Ovary (tissue), 10 donors: Measurements from ENCODE around the gene NHLH1. TPM values are rescaled to one million over a fixed set of nuclear protein-coding genes. Genes with fewer than 3 reads are reported as not detected.

Experiments
- DNase-seq, 5 donors: peaks; one replicate each; pipeline ENCODE4 v3.0.0-alpha.2; 2019 to 2020
- H3K27ac ChIP-seq, 2 donors: fragments of 200-600 bp; one replicate each; pipeline versions ENCODE4 v1.5.1 to v1.8.0; 2019 to 2022
- H3K27me3 ChIP-seq: fragments of 200-600 bp; one replicate; pipeline ENCODE4 v1.8.0; 2022
- H3K36me3 ChIP-seq: fragments of 200-600 bp; sonication (generic); one replicate; pipeline ENCODE4 v1.5.1; 2019
- H3K4me1 ChIP-seq: one replicate; pipeline ENCODE4 v1.8.1; 2013; ENCODE audit warnings: mild to moderate bottlenecking, moderate library complexity; ENCODE audit not compliant: insufficient read depth
- H3K4me3 ChIP-seq: fragments of 200-600 bp; sonication (generic); one replicate; pipeline ENCODE4 v1.5.1; 2017
- H3K9me3 ChIP-seq, 2 donors: fragments of 200-600 bp in 1 of 2; sonication (generic) in 1 of 2; one replicate each; pipeline versions ENCODE4 v1.5.1 to v1.8.1; 2013 to 2019; ENCODE audit warnings: mild to moderate bottlenecking in 1 of 2, moderate library complexity in 1 of 2
- EP300 ChIP-seq: sonication (generic); formaldehyde crosslinking; IDR thresholded peaks from one replicate; pipeline ENCODE4 v1.6.1; 2017; ENCODE audit warnings: antibody characterized with exemption
- POLR2A ChIP-seq: fragments of 450-650 bp; IDR thresholded peaks from one replicate; pipeline ENCODE4 v1.6.1; 2017; ENCODE audit warnings: antibody characterized with exemption, mild to moderate bottlenecking, moderate library complexity
- WGBS, 3 donors: extraction: QIAGEN DNeasy Blood & Tissue Kit in 1 of 3; methylation state at CpG; one replicate each; pipeline versions ENCODE4 v1.1.5 to v1.1.7; 2013 to 2017; 5-methylcytosine and 5-hydroxymethylcytosine counted together
- intact Hi-C, 4 donors: fragments of 100-400 bp; cut with DNase I; formaldehyde crosslinking; loops; one replicate each; pipeline versions ENCODE4 v1.11.0 to v1.15.1; 2022 to 2023
- long read RNA-seq, 3 donors: library from polyadenylated mRNA in 2 of 3; unstranded in 2 of 3; transcript quantifications; one replicate each; pipeline ENCODE4 v2.0.0 and lab custom pipeline, GENCODE V29; 2021 to 2026
- polyA plus RNA-seq, 2 donors: library from polyadenylated mRNA; stranded (reverse); fragments of 200-250 nt in 1 of 2; fragments of 350-450 nt in 1 of 2; fragmentation: Illumina TruSeq in 1 of 2; extraction: RNeasy Lipid Tissue Mini Kit (QIAGEN cat#74804) in 1 of 2; gene quantifications; one replicate each; pipeline ENCODE4 v1.2.3, GENCODE V29; 2013 to 2014
- total RNA-seq, 7 donors: library from RNA; depleted of rRNA in 2 of 7; stranded (reverse); fragments of >200 nt in 2 of 7; fragmentation: NEBNext Ultra II Directional in 3 of 7; extraction: Animal tissue kit (Norgen Biotek cat#: 25700) in 3 of 7; gene quantifications; one replicate each; pipeline versions ENCODE4 v1.1.0 to v1.2.4, GENCODE V29; 2016 to 2023
- TF ChIP-seq, protein P1 (sequence below), 3 donors: fragments of 450-650 bp in 2 of 3; fragments of 200-600 bp in 1 of 3; IDR thresholded peaks; one replicate each; pipeline versions ENCODE4 v1.5.1 to v1.8.0; 2016 to 2022; ENCODE audit warnings: antibody characterized with exemption in 3 of 3, mild to moderate bottlenecking in 1 of 3
- donor health status: DM: no; HTN: no; CAD: no; lungs with moderate emphysema.
- donor health status: DM: no; HTN: no; CAD: no.
- donor health status: Bipolar disorder and iron deficiency.
- donor health status: DM: yes; HTN: yes; CAD: no.
- donor health status: DM: no; HTN: no; CAD: no.
- donor health status: DM: yes; HTN: yes; CAD: no.

Gene NHLH1
- total RNA-seq (under 1 TPM in 3 of 7 donors, not detected in 4; 0.08 to 0.20 (median 0.10) TPM), polyA plus RNA-seq (under 1 TPM; 0.02 to 0.08 TPM)
- long read RNA-seq, donor 1: 0 reads
- long read RNA-seq, donor 2: 0 reads
- long read RNA-seq, donor 3, partial matches to known transcripts: 1 of 1 reads
- long read RNA-seq, donor 3, other reads (novel, unspliced or antisense): 0 of 1 reads

DNA sequence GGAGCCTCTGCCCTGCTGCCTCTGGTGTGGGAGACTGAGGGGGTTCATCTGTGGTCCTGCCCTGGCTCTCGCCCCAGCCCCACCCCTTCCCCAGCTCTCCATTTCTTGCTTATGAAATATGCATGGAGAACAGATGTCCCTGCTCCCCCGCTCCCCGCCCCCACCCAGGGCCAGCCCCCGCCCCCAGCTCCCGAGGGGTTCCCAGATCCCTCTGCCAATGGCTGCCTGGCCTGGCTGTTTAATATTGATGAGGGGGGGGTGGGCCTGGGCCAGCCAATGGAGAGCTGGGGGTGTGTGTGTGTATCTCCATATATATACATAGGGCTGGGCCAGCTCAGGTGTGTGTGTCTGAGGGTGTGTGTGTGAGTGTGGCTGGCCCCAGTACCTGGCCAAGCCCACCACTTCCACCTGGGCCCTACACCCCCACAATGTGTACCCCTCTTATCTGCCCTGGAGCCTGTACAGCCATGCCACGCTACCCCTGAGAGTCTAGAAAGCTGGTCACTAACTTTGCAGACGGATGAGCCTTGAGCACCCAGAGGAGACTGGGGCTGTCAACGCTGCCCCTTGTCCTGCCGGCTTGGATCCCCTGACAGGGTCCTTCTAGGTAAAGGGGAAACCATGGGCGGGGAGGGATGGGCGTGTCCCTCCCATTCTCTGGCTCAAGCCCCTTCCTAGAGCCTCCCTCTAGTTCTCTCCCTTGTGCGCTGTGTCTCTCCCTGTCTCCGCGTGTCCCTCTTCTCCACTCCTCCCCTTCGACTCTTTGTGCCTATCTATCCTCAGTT is at the start of gene NHLH1:
NHLH1 (plus strand) TSS at position 341 of the 785 bp plus-strand sequence. CDS start 3,661 bp downstream, outside the sequence.
- Histone ChIP-seq H3K36me3 (no peaks in the 10 kb centered on the region), H3K27me3 (no peaks in the 10 kb centered on the region), H3K4me1 (no peaks in the 10 kb centered on the region), H3K4me3 (no peak within 1 kb of the TSS), H3K27ac (no peak within 1 kb of the TSS), H3K9me3 (no peaks in the 10 kb centered on the region)
- WGBS, 3 donors: 53 to 66% (median 60%) methylated on average over 14 to 15 of the region's 15 CpGs
- TF ChIP-seq POLR2A (no peak), EP300 (no peak)
- TF ChIP-seq, protein P1, sequence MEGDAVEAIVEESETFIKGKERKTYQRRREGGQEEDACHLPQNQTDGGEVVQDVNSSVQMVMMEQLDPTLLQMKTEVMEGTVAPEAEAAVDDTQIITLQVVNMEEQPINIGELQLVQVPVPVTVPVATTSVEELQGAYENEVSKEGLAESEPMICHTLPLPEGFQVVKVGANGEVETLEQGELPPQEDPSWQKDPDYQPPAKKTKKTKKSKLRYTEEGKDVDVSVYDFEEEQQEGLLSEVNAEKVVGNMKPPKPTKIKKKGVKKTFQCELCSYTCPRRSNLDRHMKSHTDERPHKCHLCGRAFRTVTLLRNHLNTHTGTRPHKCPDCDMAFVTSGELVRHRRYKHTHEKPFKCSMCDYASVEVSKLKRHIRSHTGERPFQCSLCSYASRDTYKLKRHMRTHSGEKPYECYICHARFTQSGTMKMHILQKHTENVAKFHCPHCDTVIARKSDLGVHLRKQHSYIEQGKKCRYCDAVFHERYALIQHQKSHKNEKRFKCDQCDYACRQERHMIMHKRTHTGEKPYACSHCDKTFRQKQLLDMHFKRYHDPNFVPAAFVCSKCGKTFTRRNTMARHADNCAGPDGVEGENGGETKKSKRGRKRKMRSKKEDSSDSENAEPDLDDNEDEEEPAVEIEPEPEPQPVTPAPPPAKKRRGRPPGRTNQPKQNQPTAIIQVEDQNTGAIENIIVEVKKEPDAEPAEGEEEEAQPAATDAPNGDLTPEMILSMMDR (IDR thresholded peaks at IDR 0.05): no peak
- intact Hi-C loops: no loop called here
- no peak for DNase-seq

DNA sequence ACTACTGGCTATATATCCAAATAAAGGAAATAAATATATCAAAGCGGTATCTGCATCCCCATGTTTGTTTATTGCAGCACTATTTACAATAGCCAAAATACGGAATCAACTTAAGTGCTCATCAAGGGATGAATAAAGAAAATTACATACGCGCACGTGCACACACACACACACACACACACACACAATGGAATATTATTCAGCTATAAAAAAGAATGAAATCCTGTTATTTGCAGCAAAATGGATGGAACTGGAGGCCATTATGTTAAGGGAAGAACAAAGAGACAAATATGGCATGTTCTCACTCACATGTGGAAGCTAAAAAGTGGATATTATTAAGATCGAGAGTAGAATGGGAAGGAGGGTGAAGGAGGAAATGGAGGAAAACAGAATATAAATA is 44.0 kb upstream of the NHLH1 start:
- no peaks in the 10 kb centered on the region for H3K36me3 ChIP-seq
- H3K27me3 ChIP-seq: no peaks in the 10 kb centered on the region
- H3K4me1 ChIP-seq: no peaks in the 10 kb centered on the region
- no peak for DNase-seq
- WGBS, 3 donors: 95 to 97% (median 95%) methylated on average over 6 of the region's 6 CpGs
- intact Hi-C loops: no loop called here
- TF ChIP-seq POLR2A (no peak), EP300 (no peak)
- TF ChIP-seq, protein P1 (IDR thresholded peaks at IDR 0.05): no peak
- H3K27ac ChIP-seq: no peak overlapping the region
- H3K9me3 ChIP-seq: no peaks in the 10 kb centered on the region
- no peak overlapping the region for H3K4me3 ChIP-seq

DNA sequence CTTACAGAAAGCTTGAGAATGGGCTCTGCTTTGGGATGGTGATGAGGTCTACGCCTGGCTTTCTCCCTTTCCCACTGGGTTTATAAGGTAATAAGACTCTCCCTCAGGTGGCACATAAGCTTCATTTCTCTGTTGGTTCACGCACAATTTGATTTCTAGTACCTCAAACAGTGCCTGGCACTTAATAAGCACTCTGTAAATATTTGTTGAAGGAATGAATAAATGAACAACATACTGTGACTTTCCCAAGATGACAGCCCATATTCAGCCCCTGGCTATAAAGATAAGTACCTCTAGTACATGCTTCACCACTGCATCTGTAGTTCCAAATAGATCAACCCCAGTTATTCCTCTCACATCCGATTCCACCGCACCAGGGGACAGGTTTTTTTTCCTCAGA is 41.6 kb upstream of the NHLH1 start:
- Histone ChIP-seq H3K4me1 (no peaks in the 10 kb centered on the region), H3K36me3 (no peaks in the 10 kb centered on the region), H3K4me3 (no peak overlapping the region), H3K9me3 (no peaks in the 10 kb centered on the region), H3K27me3 (no peaks in the 10 kb centered on the region), H3K27ac (no peak overlapping the region)
- DNase-seq: no peak
- TF ChIP-seq, protein P1 (IDR thresholded peaks at IDR 0.05): no peak
- TF ChIP-seq EP300: no peak
- no peak for TF ChIP-seq POLR2A
- intact Hi-C loops: no loop called here
- 91 to 96% (median 93%) methylated on average over 4 of the region's 4 CpGs for WGBS, 3 donors

DNA sequence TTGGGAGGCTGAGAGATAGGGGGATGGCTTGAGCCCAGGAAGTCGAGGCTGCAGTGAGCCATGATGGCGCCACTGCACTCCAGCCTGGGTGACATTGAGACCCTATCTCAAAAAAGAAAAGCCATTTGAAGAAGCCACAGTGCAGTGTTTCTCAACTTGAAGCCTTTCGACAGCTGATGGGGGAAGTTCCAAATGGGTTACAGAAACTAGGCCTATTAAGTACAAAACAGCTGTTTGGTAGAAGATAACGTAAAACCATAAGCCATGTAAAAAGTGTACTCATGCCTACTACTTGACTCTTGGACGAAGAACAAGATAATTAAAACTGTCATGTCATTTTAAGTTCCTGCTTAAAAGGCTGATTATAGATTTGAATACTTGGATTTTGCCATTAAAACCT is 40.5 kb upstream of the NHLH1 start:
- Histone ChIP-seq H3K4me3 (no peak overlapping the region), H3K4me1 (no peaks in the 10 kb centered on the region), H3K9me3 (no peaks in the 10 kb centered on the region), H3K27ac (no peak overlapping the region), H3K27me3 (no peaks in the 10 kb centered on the region), H3K36me3 (no peaks in the 10 kb centered on the region)
- intact Hi-C loops: no loop called here
- no peak for DNase-seq
- WGBS, 3 donors: 84 to 91% (median 87%) methylated on average over 5 of the region's 5 CpGs
- TF ChIP-seq, protein P1 (IDR thresholded peaks at IDR 0.05): no peak
- TF ChIP-seq POLR2A (no peak), EP300 (no peak)
